ENCODE results near the gene PSMD2. TPM values are rescaled to one million over a fixed set of nuclear protein-coding genes. Genes with fewer than 3 reads are reported as not detected.

The PSMD2 gene
- total RNA-seq, 2 donors from 2014 or later: 213 to 259 TPM

DNA sequence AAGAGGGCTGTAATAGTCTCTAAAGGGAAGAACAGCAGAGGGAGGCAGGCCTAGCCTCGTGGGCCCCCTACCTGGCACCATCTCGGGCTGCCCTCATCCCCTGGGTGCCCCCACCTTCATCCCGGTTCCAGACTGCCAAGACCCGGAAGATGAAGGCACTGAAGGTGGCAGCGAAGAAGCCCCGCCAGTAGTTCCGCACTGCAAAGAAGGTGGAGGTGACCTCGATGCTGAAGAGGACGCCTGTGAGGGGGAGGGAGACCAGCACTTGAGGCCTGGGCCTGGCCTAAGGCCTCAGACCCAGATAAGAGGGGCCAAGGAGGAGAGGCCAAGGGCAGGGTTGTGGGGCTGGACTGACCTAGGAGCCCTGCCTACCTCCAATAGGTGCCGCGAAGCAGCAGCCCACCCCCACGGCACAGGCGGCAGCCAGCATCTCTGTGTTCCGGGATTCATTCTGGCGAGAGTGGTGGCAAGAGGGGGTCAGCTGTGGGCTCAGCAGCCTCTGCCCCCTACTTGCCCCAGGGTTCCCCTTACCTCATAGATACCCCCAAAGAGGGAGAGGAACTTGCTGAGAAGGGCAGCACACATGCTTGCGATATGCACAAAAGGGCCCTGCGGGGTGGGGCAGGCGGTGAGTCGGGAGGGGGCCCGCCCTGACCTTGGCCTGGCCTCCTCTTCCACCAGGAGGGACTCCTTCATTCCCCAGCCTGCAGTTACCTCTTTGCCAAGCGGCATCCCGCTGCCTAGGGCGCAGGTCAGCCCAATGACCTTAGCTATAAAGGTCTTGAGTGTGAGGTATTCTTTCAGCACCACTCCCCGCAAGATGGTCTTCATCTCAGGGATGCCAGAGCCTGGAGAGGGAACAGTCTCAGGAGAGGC, 58.4 kb downstream of the PSMD2 start:
- no peak for DNase-seq (ENCODE audit: low spot score)
- Histone ChIP-seq H3K36me3 (no peaks in the 10 kb centered on the region), H3K4me3 (no peak overlapping the region), H3K27ac (no peak overlapping the region), H3K4me1 (peaks cover 0 to 15% of the 10 kb centered on the region in 2 donors), H3K27me3 (no peaks in the 10 kb centered on the region), H3K9me3 (no peaks in the 10 kb centered on the region)
- TF ChIP-seq, protein P1, sequence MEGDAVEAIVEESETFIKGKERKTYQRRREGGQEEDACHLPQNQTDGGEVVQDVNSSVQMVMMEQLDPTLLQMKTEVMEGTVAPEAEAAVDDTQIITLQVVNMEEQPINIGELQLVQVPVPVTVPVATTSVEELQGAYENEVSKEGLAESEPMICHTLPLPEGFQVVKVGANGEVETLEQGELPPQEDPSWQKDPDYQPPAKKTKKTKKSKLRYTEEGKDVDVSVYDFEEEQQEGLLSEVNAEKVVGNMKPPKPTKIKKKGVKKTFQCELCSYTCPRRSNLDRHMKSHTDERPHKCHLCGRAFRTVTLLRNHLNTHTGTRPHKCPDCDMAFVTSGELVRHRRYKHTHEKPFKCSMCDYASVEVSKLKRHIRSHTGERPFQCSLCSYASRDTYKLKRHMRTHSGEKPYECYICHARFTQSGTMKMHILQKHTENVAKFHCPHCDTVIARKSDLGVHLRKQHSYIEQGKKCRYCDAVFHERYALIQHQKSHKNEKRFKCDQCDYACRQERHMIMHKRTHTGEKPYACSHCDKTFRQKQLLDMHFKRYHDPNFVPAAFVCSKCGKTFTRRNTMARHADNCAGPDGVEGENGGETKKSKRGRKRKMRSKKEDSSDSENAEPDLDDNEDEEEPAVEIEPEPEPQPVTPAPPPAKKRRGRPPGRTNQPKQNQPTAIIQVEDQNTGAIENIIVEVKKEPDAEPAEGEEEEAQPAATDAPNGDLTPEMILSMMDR (IDR thresholded peaks at IDR 0.05): no peak

DNA sequence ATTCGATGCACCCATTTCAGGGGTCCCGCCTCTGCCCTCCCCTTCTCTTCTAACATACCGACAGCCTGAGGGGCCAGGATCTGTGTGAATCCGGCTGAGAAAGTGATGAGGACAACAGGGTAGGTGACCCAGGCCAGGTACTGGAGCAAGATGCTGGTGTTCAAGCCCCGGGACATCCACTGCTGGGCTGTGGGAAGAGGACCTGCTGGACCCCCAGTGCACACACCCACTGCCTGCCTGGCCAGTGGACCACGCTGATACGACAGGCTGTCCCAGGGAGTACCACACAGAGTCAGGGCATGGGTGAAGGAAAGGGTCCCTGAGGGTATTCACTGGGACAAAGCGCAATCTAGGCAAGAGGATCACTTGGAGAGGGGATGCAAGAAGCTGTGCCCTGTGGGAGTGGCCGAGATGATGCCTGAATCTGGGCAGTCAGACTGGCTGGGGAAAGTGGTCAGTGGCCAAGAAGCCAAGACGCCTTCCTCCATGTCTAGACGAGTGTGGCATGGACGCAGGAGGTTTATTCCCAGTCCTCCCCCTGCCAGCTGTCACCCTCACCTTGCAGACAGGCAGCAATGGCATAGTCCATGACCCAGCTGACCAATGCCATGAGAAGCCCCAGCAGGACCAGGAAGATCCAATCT, 59.2 kb downstream of the PSMD2 start:
- no peaks in the 10 kb centered on the region for H3K9me3 ChIP-seq
- H3K4me1 ChIP-seq: peaks cover 0 to 15% of the 10 kb centered on the region in 2 donors
- no peak overlapping the region for H3K4me3 ChIP-seq
- no peak overlapping the region for H3K27ac ChIP-seq
- no peaks in the 10 kb centered on the region for H3K27me3 ChIP-seq
- DNase-seq (ENCODE audit: low spot score): no peak
- TF ChIP-seq, protein P1 (IDR thresholded peaks at IDR 0.05): no peak
- H3K36me3 ChIP-seq: no peaks in the 10 kb centered on the region

Other genes starting within 250 kb of the PSMD2 start
- not detected for gene HTR3C, start 246.2 kb upstream of the PSMD2 start, total RNA-seq
- not detected for gene HTR3E, start 202.2 kb upstream of the PSMD2 start, total RNA-seq
- gene EIF2B5, start 163.9 kb upstream of the PSMD2 start, total RNA-seq: 10 to 100 TPM; 19.6 to 24.3 TPM
- gene DVL3, start 143.9 kb upstream of the PSMD2 start, total RNA-seq: 10 to 100 TPM; 43.5 to 66.1 TPM
- gene AP2M1, start 124.4 kb upstream of the PSMD2 start, total RNA-seq: 100 to 1,000 TPM; 183 to 235 TPM
- 10 to 100 TPM; 42.8 to 47.9 TPM for gene ABCF3, start 113.0 kb upstream of the PSMD2 start, total RNA-seq
- not detected for gene VWA5B2, start 69.7 kb upstream of the PSMD2 start, total RNA-seq
- 10 to 100 TPM; 50.6 to 50.8 TPM for gene ALG3, start 50.3 kb upstream of the PSMD2 start, total RNA-seq
- 1 to 10 TPM; 2.1 TPM for gene EEF1AKMT4, start 49.6 kb upstream of the PSMD2 start, total RNA-seq
- not detected for gene CAMK2N2, start 37.7 kb upstream of the PSMD2 start, total RNA-seq
- 1 to 10 TPM in 1 of 2 donors, not detected in 1; 1.6 TPM for gene ECE2, start 23.2 kb upstream of the PSMD2 start, total RNA-seq
- 100 to 1,000 TPM; 270 to 276 TPM for gene EIF4G1, start 15.4 kb downstream of the PSMD2 start, total RNA-seq
- 10 to 100 TPM; 33.7 to 45.8 TPM for gene FAM131A, start 38.4 kb downstream of the PSMD2 start, total RNA-seq
- gene CLCN2, start 62.4 kb downstream of the PSMD2 start, total RNA-seq: 1 to 10 TPM; 1.3 to 2.7 TPM
- 10 to 100 TPM; 26.8 to 35.5 TPM for gene POLR2H, start 62.5 kb downstream of the PSMD2 start, total RNA-seq
- under 1 TPM in 1 of 2 donors, not detected in 1; 0.55 TPM for gene THPO, start 79.0 kb downstream of the PSMD2 start, total RNA-seq
- 10 to 100 TPM in 1 of 2 donors, 1 to 10 TPM in 1; 7.0 to 13.4 TPM for gene CHRD, start 80.8 kb downstream of the PSMD2 start, total RNA-seq